ENCODE data around the gene NCOR1. TPM values are rescaled to one million over a fixed set of nuclear protein-coding genes. Genes with fewer than 3 reads are reported as not detected.

NCOR1 gene
- total and polyA plus RNA-seq, 2 of the 8 experiments (the other 6 are each of a cell fraction or from before 2014, with no cell fraction given), result 65.4 to 142 TPM

- CTCF ChIA-PET (ENCODE audit: partially characterized antibody), result no interaction called here
- H3K27ac ChIP-seq (ENCODE audit: low read depth, low read length), result no peak overlapping the region
- TF ChIP-seq NRF1 (IDR thresholded peaks at IDR 0.05; ENCODE audit: low read depth, low read length) (no peak), FOSL1 (IDR thresholded peaks at IDR 0.05; ENCODE audit: insufficient read depth, low read depth, low read length) (no peak), EZH2 (IDR thresholded peaks at IDR 0.05; ENCODE audit: low read depth, low read length, severe bottlenecking) (no peak), SIX5 (IDR thresholded peaks at IDR 0.05; ENCODE audit: low read depth, low read length) (no peak), ATF2 (IDR thresholded peaks at IDR 0.05; ENCODE audit: low read length) (no peak), ATF3 (IDR thresholded peaks at IDR 0.05; ENCODE audit: insufficient read depth, low read depth, low read length) (no peak), ASH2L (IDR thresholded peaks at IDR 0.05; ENCODE audit: low read length) (no peak), RFX5 (IDR thresholded peaks at IDR 0.05; ENCODE audit: borderline replicate concordance, low read depth, low read length) (no peak), E2F6 (IDR thresholded peaks at IDR 0.05) (no peak)
Observed at GRCh38 chr17:16243801-16244567, 28.6 kb upstream of the NCOR1 start.

More at GRCh38 chr17:16243801-16244567, 28.6 kb upstream of the NCOR1 start:
- H3K9me3 ChIP-seq (ENCODE audit: insufficient read depth in 2 of 2, low read depth in 1 of 2, low read length in 1 of 2), result no peaks in the 10 kb centered on the region
- no peaks in the 10 kb centered on the region for H3K36me3 ChIP-seq (ENCODE audit: control insufficient read depth in 2 of 4, insufficient read depth in 4 of 4, low read length in 3 of 4)
- H3K4me3 ChIP-seq (ENCODE audit: extremely low read depth in 1 of 4, insufficient read depth in 2 of 4, low read depth in 3 of 4, low read length in 4 of 4), result no peak overlapping the region
- no peak for FAIRE-seq
- 79% methylated on average over 9 of the region's 9 CpGs; no CpG with 5 or more reads in 1 of the 2 experiments for WGBS, 2 experiments (ENCODE audit: extremely low coverage in 1 of 2, insufficient coverage in 1 of 2, insufficient read length in 1 of 2, insufficient replicate concordance in 2 of 2, low coverage in 1 of 2, low lambda C conversion rate in 2 of 2, missing lambda C conversion rate in 1 of 2)
- no peak overlapping the region; the same call in 1 of the 2 replicates for H3K18ac ChIP-seq (ENCODE audit: extremely low read depth, low read length)
- H4K20me1 ChIP-seq (replicated peaks in 1 of 2; ENCODE audit: control insufficient read depth in 1 of 2, insufficient read depth in 2 of 2, low read length in 2 of 2), result no peaks in the 10 kb centered on the region
- H3K23ac ChIP-seq (ENCODE audit: insufficient read length), result no peak overlapping the region
- H2BK15ac ChIP-seq (ENCODE audit: low read length), result no peak overlapping the region
- H3K79me1 ChIP-seq (ENCODE audit: low read depth, low read length), result peaks cover 2% of the 10 kb centered on the region; the same call in 1 of the 2 replicates
- H3K4ac ChIP-seq (replicated peaks; ENCODE audit: insufficient read length, low read depth, low read length), result no peak overlapping the region
- peaks cover 3 to 6% (median 3%) of the 10 kb centered on the region in 4 experiments; a peak in 4 of 7 replicates for H3K4me1 ChIP-seq (replicated peaks in 1 of 4; ENCODE audit: control insufficient read depth in 3 of 4, insufficient read depth in 4 of 4, low read length in 3 of 4)
- H2BK12ac ChIP-seq (ENCODE audit: low read depth, low read length), result no peak overlapping the region
- H3K79me2 ChIP-seq (ENCODE audit: control insufficient read depth in 1 of 2, insufficient read depth in 2 of 2, low read length in 2 of 2), result peaks cover 0 to 4% of the 10 kb centered on the region in 2 experiments; a peak in 1 of 4 replicates
- POLR2A ChIA-PET (ENCODE audit: partially characterized antibody), result interaction anchor here (1.9 kb wide), 1 partner anchor 27 kb away, joined by 6 read pairs; the partner anchor contains the start of gene PIGL
- DNase-seq (ENCODE audit: low read depth in 1 of 2, low spot score in 2 of 2), result peak in 1 of 2 experiments; percentile 10
- H3K14ac ChIP-seq (ENCODE audit: insufficient read length), result no peak overlapping the region
- H2BK5ac ChIP-seq (ENCODE audit: low read depth, low read length), result no peak overlapping the region
- H2BK120ac ChIP-seq (replicated peaks; ENCODE audit: low read depth, low read length), result no peak overlapping the region
- H4K5ac ChIP-seq (ENCODE audit: insufficient read length, low read depth, low read length), result no peak overlapping the region
- H3K23me2 ChIP-seq (ENCODE audit: low read depth, low read length), result no peaks in the 10 kb centered on the region
- peak overlapping the region in 1 of 2 experiments; percentile 2; a peak in 2 of 4 replicates for H3K4me2 ChIP-seq (ENCODE audit: insufficient read depth in 1 of 2, low read depth in 2 of 2, low read length in 2 of 2)
- H3K56ac ChIP-seq (replicated peaks; ENCODE audit: insufficient read length, low read depth, low read length), result no peak overlapping the region
- H3K9ac ChIP-seq (replicated peaks in 1 of 4; ENCODE audit: extremely low read depth in 1 of 4, low read depth in 3 of 4, low read length in 3 of 4), result no peak overlapping the region
- no peak overlapping the region for H2BK20ac ChIP-seq (ENCODE audit: low read length)
- H4K91ac ChIP-seq (replicated peaks; ENCODE audit: insufficient read length, low read length), result no peak overlapping the region
- H4K8ac ChIP-seq (ENCODE audit: extremely low read depth, insufficient read depth, low read length), result no peak overlapping the region
- H3K27me3 ChIP-seq (replicated peaks in 1 of 4; ENCODE audit: control insufficient read depth in 3 of 4, extremely low read depth in 1 of 4, insufficient read depth in 3 of 4, low read length in 3 of 4), result no peaks in the 10 kb centered on the region
- H2AFZ ChIP-seq (ENCODE audit: low read length), result no peak overlapping the region
- H2AK5ac ChIP-seq (ENCODE audit: low read depth, low read length), result no peak overlapping the region
